ENCODE measurements around the gene TLL1.

The TLL1 gene

DNA sequence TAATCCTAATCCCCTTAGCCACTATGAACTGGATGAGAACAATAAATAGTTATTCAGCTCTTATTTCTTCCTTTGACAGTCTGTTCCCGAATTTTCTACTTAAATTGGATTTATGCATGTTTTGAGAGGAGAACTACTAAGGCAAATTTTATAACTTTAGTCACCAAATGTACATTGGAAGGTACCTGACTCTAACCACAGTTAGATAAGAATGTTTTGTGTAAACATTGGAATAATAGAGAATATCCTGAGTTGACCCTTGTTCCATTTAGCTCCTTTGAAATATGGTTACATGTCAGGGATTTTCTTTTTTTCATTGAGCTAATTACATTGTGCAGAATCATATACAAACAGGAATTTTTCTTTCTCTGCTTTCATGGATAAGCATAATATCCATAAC lies 202.6 kb downstream of the TLL1 start:
- no peaks in the 10 kb centered on the region for H3K36me3 ChIP-seq (ENCODE audit: control insufficient read depth, insufficient read depth, low read length)
- no peaks in the 10 kb centered on the region for H3K27me3 ChIP-seq (replicated peaks; ENCODE audit: control insufficient read depth, insufficient read depth, low read length, poor library complexity, severe bottlenecking)
- no peaks in the 10 kb centered on the region for H3K9me3 ChIP-seq (ENCODE audit: control insufficient read depth, low read length)
- H3K4me3 ChIP-seq (ENCODE audit: insufficient read depth, low read depth, low read length, poor library complexity, severe bottlenecking), result no peak overlapping the region
- H3K4me1 ChIP-seq (ENCODE audit: control insufficient read depth, insufficient read depth, low read length, poor library complexity, severe bottlenecking), result no peaks in the 10 kb centered on the region
- DNase-seq, result no peak
- H3K27ac ChIP-seq (ENCODE audit: insufficient read depth, low read length, poor library complexity, severe bottlenecking), result no peak overlapping the region

DNA sequence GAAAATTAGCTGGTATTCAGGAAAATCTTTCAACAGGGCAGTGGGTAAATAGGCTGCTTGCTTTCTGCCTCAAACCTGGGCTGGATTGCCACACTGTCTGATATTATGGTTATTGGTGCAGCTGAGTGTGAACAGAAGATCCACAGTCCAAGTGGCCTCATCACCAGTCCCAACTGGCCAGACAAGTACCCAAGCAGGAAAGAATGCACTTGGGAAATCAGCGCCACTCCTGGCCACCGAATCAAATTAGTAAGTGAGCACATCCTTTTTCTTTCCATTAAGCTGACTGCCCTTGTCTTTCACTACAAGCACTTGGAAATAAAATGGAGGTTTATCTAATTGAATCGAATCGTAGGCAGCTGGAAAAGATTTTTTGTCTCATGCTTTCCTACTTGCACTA lies 204.7 kb downstream of the TLL1 start:
- DNase-seq, result no peak
- Histone ChIP-seq H3K36me3 (ENCODE audit: control insufficient read depth, insufficient read depth, low read length) (no peaks in the 10 kb centered on the region), H3K27ac (ENCODE audit: insufficient read depth, low read length, poor library complexity, severe bottlenecking) (no peak overlapping the region), H3K27me3 (replicated peaks; ENCODE audit: control insufficient read depth, insufficient read depth, low read length, poor library complexity, severe bottlenecking) (no peaks in the 10 kb centered on the region), H3K9me3 (ENCODE audit: control insufficient read depth, low read length) (no peaks in the 10 kb centered on the region), H3K4me3 (ENCODE audit: insufficient read depth, low read depth, low read length, poor library complexity, severe bottlenecking) (no peak overlapping the region), H3K4me1 (ENCODE audit: control insufficient read depth, insufficient read depth, low read length, poor library complexity, severe bottlenecking) (no peaks in the 10 kb centered on the region)

DNA sequence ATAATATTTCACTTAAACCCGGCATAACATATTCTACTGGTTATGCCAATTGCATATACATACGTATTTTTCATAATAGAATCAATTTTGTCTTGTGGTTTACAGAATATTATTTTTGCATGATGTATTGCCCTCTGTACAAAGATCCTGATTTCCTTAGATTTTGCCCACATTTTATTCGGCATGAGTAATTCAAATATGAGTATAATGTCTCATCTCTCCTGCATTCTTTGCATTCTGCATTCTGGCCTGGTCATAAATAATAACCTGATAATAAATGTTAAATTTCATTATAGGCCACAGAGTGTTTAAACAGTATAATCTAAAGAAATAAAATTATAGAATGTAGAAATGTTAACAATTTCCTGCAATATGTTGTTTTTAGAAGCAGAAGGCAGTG lies 205.3 kb downstream of the TLL1 start:
- Histone ChIP-seq H3K9me3 (ENCODE audit: control insufficient read depth, low read length) (no peaks in the 10 kb centered on the region), H3K36me3 (ENCODE audit: control insufficient read depth, insufficient read depth, low read length) (no peaks in the 10 kb centered on the region), H3K4me3 (ENCODE audit: insufficient read depth, low read depth, low read length, poor library complexity, severe bottlenecking) (no peak overlapping the region), H3K4me1 (ENCODE audit: control insufficient read depth, insufficient read depth, low read length, poor library complexity, severe bottlenecking) (no peaks in the 10 kb centered on the region), H3K27ac (ENCODE audit: insufficient read depth, low read length, poor library complexity, severe bottlenecking) (no peak overlapping the region), H3K27me3 (replicated peaks; ENCODE audit: control insufficient read depth, insufficient read depth, low read length, poor library complexity, severe bottlenecking) (no peaks in the 10 kb centered on the region)
- no peak for DNase-seq

DNA sequence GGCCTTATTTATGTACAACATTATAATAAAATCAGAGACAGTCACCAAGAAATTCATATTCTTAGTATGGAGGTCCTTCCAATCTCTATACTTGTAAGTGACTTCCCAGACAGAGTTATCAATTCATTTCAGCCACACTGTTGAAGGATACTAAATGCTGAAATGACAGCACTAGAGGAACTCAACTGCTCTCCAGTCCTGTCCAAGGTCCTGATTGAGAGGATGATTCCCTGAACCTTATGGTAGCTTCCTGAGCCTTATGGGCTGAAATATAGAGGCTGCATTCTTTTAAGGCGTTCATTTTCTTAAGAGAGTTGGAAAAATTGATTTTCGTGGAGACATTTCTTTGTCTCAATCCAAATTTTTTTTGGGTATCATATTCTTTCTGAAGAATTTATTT lies 205.9 kb downstream of the TLL1 start:
- no peaks in the 10 kb centered on the region for H3K27me3 ChIP-seq (replicated peaks; ENCODE audit: control insufficient read depth, insufficient read depth, low read length, poor library complexity, severe bottlenecking)
- no peaks in the 10 kb centered on the region for H3K9me3 ChIP-seq (ENCODE audit: control insufficient read depth, low read length)
- H3K4me1 ChIP-seq (ENCODE audit: control insufficient read depth, insufficient read depth, low read length, poor library complexity, severe bottlenecking), result no peaks in the 10 kb centered on the region
- H3K36me3 ChIP-seq (ENCODE audit: control insufficient read depth, insufficient read depth, low read length), result no peaks in the 10 kb centered on the region
- no peak overlapping the region for H3K4me3 ChIP-seq (ENCODE audit: insufficient read depth, low read depth, low read length, poor library complexity, severe bottlenecking)
- no peak for DNase-seq
- no peak overlapping the region for H3K27ac ChIP-seq (ENCODE audit: insufficient read depth, low read length, poor library complexity, severe bottlenecking)

DNA sequence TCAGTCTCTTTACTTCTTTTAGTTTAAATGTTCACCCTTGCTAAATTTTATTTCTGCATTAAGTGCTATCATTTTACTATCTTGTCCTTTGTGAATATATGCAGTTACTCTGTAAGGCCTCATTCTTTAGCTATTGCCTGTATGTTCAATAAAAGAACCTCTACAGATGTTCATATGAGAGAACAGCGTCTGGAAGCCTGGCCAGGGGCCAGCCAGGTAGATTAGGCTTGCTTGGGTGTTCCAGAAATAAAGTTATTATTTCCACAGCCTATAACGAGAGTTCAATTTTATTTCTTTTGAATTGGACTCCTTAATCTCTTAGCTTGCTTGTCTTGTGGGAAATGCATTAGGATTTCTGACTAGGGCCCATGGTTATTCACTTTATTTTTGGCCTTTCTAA lies 214.5 kb downstream of the TLL1 start:
- H3K27ac ChIP-seq (ENCODE audit: insufficient read depth, low read length, poor library complexity, severe bottlenecking), result no peak overlapping the region
- no peaks in the 10 kb centered on the region for H3K9me3 ChIP-seq (ENCODE audit: control insufficient read depth, low read length)
- H3K27me3 ChIP-seq (replicated peaks; ENCODE audit: control insufficient read depth, insufficient read depth, low read length, poor library complexity, severe bottlenecking), result no peaks in the 10 kb centered on the region
- DNase-seq, result no peak
- H3K36me3 ChIP-seq (ENCODE audit: control insufficient read depth, insufficient read depth, low read length), result no peaks in the 10 kb centered on the region
- no peak overlapping the region for H3K4me3 ChIP-seq (ENCODE audit: insufficient read depth, low read depth, low read length, poor library complexity, severe bottlenecking)
- no peaks in the 10 kb centered on the region for H3K4me1 ChIP-seq (ENCODE audit: control insufficient read depth, insufficient read depth, low read length, poor library complexity, severe bottlenecking)

DNA sequence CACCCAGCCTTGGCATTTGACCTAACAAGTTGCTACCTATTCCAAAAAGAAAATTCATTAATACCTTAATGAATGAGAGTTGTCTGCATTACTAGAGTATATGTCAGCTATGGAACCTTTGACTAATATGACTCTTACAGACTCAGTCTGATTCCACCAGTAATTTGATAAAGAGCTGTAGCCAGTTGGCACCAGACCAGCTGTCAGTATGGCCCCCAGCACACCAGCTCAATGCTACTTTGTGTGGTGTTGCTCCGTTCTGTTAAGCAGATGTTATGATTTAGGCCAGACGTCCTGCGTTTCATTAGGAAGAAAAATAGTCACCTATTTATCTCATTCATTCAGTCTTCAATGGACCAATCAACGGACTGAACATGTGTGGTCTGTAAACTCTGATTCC lies 215.5 kb downstream of the TLL1 start:
- Histone ChIP-seq H3K36me3 (ENCODE audit: control insufficient read depth, insufficient read depth, low read length) (no peaks in the 10 kb centered on the region), H3K4me1 (ENCODE audit: control insufficient read depth, insufficient read depth, low read length, poor library complexity, severe bottlenecking) (no peaks in the 10 kb centered on the region), H3K27ac (ENCODE audit: insufficient read depth, low read length, poor library complexity, severe bottlenecking) (no peak overlapping the region), H3K27me3 (replicated peaks; ENCODE audit: control insufficient read depth, insufficient read depth, low read length, poor library complexity, severe bottlenecking) (no peaks in the 10 kb centered on the region), H3K4me3 (ENCODE audit: insufficient read depth, low read depth, low read length, poor library complexity, severe bottlenecking) (no peak overlapping the region), H3K9me3 (ENCODE audit: control insufficient read depth, low read length) (no peaks in the 10 kb centered on the region)
- DNase-seq, result no peak

DNA sequence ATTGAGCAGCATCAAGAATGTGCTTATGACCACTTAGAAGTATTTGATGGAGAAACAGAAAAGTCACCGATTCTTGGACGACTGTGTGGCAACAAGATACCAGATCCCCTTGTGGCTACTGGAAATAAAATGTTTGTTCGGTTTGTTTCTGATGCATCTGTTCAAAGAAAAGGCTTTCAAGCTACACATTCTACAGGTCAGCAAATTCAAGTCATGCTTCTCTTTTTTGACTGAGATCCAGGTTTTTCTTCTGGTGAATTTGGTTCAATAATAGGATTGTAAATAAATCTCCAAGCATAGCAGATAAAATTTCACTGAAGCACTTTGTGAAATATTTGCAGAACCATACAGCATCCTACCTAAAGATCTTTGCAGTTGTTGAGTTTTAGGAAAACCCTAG lies 218.1 kb downstream of the TLL1 start:
- Histone ChIP-seq H3K9me3 (ENCODE audit: control insufficient read depth, low read length) (no peaks in the 10 kb centered on the region), H3K4me3 (ENCODE audit: insufficient read depth, low read depth, low read length, poor library complexity, severe bottlenecking) (no peak overlapping the region), H3K4me1 (ENCODE audit: control insufficient read depth, insufficient read depth, low read length, poor library complexity, severe bottlenecking) (no peaks in the 10 kb centered on the region), H3K36me3 (ENCODE audit: control insufficient read depth, insufficient read depth, low read length) (no peaks in the 10 kb centered on the region), H3K27ac (ENCODE audit: insufficient read depth, low read length, poor library complexity, severe bottlenecking) (no peak overlapping the region), H3K27me3 (replicated peaks; ENCODE audit: control insufficient read depth, insufficient read depth, low read length, poor library complexity, severe bottlenecking) (no peaks in the 10 kb centered on the region)
- DNase-seq, result no peak

DNA sequence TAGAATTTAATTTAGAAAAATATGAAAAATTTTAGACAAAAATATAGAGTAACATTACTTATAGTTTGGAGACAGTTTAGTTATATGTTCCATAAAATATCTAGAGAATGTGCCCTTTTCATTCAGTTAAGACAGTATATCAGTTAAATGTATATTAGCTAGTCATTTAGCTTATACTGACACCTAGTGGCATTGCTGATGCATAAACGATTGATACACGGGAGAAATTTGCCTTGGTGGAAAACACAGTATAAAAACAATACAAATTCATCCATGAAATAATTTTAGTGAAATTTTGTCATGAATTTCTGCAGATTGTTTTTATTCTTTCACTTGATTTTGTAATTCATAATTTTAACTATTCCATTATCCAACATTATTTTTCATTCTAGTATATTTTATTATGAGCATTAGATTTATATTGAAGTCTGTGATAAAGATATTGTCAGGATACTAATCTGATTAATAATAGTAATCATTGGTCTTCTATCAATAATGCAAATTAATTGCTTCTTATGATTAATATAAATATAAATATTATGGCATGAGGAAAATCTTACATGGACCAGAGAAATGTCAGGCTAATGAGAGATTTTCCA lies 219.0 kb downstream of the TLL1 start:
- H3K27me3 ChIP-seq (replicated peaks; ENCODE audit: control insufficient read depth, insufficient read depth, low read length, poor library complexity, severe bottlenecking), result no peaks in the 10 kb centered on the region
- no peaks in the 10 kb centered on the region for H3K9me3 ChIP-seq (ENCODE audit: control insufficient read depth, low read length)
- H3K36me3 ChIP-seq (ENCODE audit: control insufficient read depth, insufficient read depth, low read length), result no peaks in the 10 kb centered on the region
- H3K27ac ChIP-seq (ENCODE audit: insufficient read depth, low read length, poor library complexity, severe bottlenecking), result no peak overlapping the region
- no peak overlapping the region for H3K4me3 ChIP-seq (ENCODE audit: insufficient read depth, low read depth, low read length, poor library complexity, severe bottlenecking)
- H3K4me1 ChIP-seq (ENCODE audit: control insufficient read depth, insufficient read depth, low read length, poor library complexity, severe bottlenecking), result no peaks in the 10 kb centered on the region
- no peak for DNase-seq

DNA sequence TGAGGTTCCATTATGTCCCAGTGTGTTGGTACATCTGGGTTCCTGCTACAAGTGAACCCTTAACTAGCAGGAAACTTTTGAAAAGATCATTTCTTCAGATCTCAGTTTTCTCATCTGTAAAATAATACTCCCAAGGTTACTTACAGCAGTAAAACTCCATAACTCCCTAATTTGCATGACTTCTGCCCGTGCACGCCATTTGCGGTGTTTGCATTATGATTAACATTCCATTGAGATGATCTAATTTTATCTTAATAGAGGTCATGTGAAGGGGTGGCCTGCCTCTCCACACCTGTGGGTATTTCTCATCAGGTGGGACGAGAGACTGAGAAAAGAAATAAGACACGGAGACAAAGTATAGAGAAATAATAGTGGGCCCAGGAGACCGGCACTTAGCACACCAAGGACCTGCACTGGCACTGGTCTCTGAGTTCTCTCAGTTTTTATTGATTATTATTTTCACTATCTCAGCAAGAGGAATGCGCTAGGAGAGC lies 219.8 kb downstream of the TLL1 start:
- no peak for DNase-seq
- H3K4me1 ChIP-seq (ENCODE audit: control insufficient read depth, insufficient read depth, low read length, poor library complexity, severe bottlenecking), result no peaks in the 10 kb centered on the region
- H3K4me3 ChIP-seq (ENCODE audit: insufficient read depth, low read depth, low read length, poor library complexity, severe bottlenecking), result no peak overlapping the region
- H3K27ac ChIP-seq (ENCODE audit: insufficient read depth, low read length, poor library complexity, severe bottlenecking), result no peak overlapping the region
- no peaks in the 10 kb centered on the region for H3K27me3 ChIP-seq (replicated peaks; ENCODE audit: control insufficient read depth, insufficient read depth, low read length, poor library complexity, severe bottlenecking)
- no peaks in the 10 kb centered on the region for H3K36me3 ChIP-seq (ENCODE audit: control insufficient read depth, insufficient read depth, low read length)
- no peaks in the 10 kb centered on the region for H3K9me3 ChIP-seq (ENCODE audit: control insufficient read depth, low read length)

DNA sequence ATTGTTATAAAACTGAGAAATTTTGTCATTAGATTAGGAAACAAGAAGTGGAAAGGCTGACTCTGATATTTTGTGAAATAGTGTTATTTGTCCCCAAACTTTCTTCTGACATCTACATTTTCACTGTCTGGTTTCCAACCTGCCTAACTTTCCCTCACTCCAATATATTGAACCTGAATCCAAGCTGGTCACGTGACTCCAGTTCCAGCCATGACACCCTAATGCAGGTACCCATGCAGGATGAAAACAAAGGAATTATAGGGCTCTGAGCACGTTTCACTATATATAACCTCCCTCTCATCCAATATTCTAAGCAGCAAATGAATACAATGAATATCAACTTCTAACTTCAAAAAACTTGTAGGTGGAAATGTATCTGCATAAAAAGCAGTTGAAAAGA lies 231.6 kb downstream of the TLL1 start:
- H3K4me1 ChIP-seq (ENCODE audit: control insufficient read depth, insufficient read depth, low read length, poor library complexity, severe bottlenecking), result no peaks in the 10 kb centered on the region

More for the DNA sequence above, 231.6 kb downstream of the TLL1 start:
- no peaks in the 10 kb centered on the region for H3K9me3 ChIP-seq (ENCODE audit: control insufficient read depth, low read length)
- no peak overlapping the region for H3K27ac ChIP-seq (ENCODE audit: insufficient read depth, low read length, poor library complexity, severe bottlenecking)
- DNase-seq, result no peak
- no peaks in the 10 kb centered on the region for H3K36me3 ChIP-seq (ENCODE audit: control insufficient read depth, insufficient read depth, low read length)
- no peaks in the 10 kb centered on the region for H3K27me3 ChIP-seq (replicated peaks; ENCODE audit: control insufficient read depth, insufficient read depth, low read length, poor library complexity, severe bottlenecking)
- no peak overlapping the region for H3K4me3 ChIP-seq (ENCODE audit: insufficient read depth, low read depth, low read length, poor library complexity, severe bottlenecking)

Measured in effector memory CD4-positive, alpha-beta T cell (primary cell).